Placental pericyte (primary cell): Measurements from ENCODE around the gene SLAMF9. TPM values are rescaled to one million over a fixed set of nuclear protein-coding genes. Genes with fewer than 3 reads are reported as not detected.

Experiments used
- total RNA-seq: library from RNA; depleted of rRNA; stranded (reverse); fragments of >200 nt; gene quantifications from 2 replicates; pipeline ENCODE4 v1.2.3, GENCODE V29; 2012

The SLAMF9 gene
- total RNA-seq: not detected in 2 replicates

DNA sequence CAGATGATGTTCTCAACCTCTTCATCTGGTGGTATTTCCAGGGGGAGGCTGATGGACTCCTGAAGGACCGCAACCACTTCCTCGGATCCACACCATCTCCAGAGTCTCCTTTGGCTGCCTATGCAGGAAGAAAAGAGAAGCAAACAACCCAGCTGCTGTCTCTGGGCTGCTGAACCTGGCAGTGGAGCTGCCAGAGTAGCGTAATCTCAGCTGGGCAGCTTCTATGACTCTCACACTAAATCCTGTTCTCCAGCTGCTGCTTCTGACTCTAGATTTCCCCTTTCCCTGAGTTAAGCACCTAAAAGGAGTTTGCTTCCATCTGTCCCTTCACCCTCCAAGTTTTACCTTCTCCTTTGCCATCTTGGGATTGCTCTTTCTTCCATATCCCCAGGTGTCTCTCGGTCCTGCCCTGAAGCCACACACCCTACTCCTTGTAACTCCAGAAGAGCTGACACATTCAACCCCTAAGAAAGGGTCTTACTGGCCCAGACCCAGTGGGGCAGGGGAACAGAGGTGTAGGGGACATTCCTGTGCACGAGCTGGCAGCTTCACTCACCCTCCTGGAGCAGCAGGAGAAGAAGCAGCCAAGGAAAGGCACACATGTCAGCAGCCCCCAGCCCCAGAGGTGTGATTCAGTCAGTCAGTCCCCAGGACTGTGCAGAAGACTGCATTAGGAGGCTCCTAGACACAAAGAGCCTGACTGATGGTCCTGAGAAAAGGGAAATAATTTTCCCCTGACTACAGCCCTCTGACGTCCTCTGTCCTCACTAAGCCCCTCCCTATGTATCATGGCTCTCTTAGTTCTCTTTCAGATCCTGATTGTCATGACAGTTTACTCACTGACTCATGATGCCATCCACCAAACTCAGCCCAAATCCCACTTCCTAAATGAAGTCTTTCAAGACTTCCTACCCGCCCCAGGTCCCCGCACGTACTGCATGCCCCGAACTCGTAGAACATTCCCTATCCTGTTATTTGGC is at the start of gene SLAMF9:
Gene SLAMF9, minus strand, starts transcription at position 702 of the 980 bp plus-strand sequence. Its CDS starts 100 bp downstream, at position 602.

DNA sequence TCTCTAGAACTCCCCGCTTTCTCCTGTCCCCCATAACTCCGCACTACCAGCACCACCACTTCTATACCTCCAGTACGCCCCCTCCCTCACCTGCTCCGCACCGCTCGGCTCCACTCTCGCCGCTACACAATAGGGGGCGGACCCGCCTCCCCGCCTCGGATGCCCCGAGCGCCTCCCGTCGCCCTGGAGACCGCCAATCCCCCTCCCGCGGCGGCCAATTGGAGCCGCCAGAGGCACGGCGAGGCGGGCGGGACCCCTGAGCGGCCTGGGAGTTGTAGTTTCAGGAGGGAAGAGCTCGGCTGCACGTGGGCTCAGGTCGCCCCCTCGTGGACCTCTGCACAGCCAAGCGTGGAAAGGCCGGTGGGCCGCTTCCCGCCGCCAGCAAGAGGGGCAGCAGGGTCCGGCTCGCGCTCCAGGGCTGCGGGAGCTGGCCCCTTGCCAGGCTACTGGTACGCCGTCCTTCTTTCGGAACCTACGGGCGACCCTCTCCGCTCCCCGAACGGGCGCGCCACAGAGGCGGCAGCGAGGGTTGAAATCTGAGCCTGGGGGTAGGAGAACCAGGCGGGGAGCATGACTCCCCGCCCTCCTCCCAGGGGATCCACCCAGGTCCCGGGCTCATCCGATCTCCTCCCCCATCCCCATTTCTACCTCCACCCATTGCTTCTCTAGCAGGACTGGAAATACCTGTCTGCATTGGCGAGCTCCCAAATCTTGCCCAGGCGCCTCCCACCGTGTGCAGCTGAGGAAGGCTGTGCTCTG is 8.4 kb downstream of the SLAMF9 start, which contains the start of gene IGSF9:
Gene IGSF9, minus strand, starts transcription at position 131 of the 759 bp plus-strand sequence. CDS start 2,159 bp downstream, outside the sequence.

DNA sequence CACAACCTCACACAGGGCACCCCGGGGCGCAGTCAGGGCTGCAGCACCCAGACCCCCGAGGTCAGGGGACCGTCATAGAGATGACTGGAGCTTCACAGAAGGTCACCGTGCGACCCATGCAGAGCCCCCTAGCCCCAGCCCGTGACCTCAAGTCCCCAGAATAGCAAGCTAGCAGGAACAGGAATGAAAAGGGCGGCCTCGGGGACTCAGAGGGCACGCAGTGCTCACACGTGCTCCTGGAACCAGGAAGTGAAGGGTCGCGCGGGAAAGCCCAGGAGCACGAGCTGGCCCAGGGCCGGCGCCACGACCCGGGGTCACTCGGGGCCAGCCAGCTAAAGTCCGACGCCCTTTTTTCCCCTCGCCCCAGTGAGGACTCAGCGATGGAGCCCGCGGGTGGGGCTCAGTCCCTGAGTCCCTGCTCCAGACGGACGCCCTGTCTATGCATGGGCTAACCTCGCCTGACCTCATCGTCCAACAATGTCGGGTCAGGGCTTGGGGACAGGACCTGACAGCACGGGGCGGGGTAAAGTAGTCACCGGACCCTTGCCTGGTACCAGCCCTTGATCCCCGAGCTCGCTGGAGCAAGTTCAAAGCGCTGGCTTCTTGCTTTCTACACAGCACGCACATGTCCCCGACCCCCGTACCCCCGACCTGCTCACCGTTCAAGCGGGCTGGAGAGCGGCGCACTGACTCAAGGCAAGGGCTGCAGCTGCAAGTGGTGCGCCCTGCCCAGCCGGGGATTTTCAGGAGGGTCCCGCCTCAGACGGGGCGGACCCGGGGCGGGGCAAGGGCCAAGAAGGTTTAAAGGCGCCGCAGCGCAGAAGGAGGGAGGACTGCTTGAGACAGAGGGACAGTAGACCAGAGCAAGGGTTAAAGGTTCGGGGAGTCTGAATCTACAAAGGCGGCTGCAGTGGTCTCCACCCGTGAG is 29.0 kb downstream of the SLAMF9 start, which contains the start of gene TAGLN2:
Gene TAGLN2, minus strand, starts transcription at position 717 of the 928 bp plus-strand sequence. CDS start 4,998 bp downstream, outside the sequence.

Other genes with a start within 250 kb of the SLAMF9 start
- gene CRP, start 239.6 kb downstream of the SLAMF9 start, total RNA-seq: not detected in 2 replicates
- gene DUSP23, start 173.3 kb downstream of the SLAMF9 start, total RNA-seq: 0.88 and 11.3 TPM in 2 replicates
- gene FCRL6, start 151.9 kb downstream of the SLAMF9 start, total RNA-seq: not detected in 2 replicates
- gene SLAMF8, start 127.4 kb downstream of the SLAMF9 start, total RNA-seq: 0.72 TPM in 1 of 2 replicates, not detected in the other
- gene VSIG8, start 91.6 kb downstream of the SLAMF9 start, total RNA-seq: 0.22 and 0.43 TPM in 2 replicates
- 0.44 and 1.3 TPM in 2 replicates for gene CFAP45, start 54.1 kb downstream of the SLAMF9 start, total RNA-seq
- gene TAGLN2, start 28.7 kb downstream of the SLAMF9 start, total RNA-seq: 228 and 615 TPM in 2 replicates
- gene IGSF9, start 8.6 kb downstream of the SLAMF9 start, total RNA-seq: not detected in 2 replicates
- 3.7 and 7.2 TPM in 2 replicates for gene PIGM, start 77.8 kb upstream of the SLAMF9 start, total RNA-seq
- not detected in 2 replicates for gene KCNJ10, start 115.9 kb upstream of the SLAMF9 start, total RNA-seq
- not detected in 2 replicates for gene KCNJ9, start 127.3 kb upstream of the SLAMF9 start, total RNA-seq
- 18.6 and 24.9 TPM in 2 replicates for gene IGSF8, start 144.4 kb upstream of the SLAMF9 start, total RNA-seq
- gene ATP1A2, start 161.5 kb upstream of the SLAMF9 start, total RNA-seq: under 0.01 TPM in 1 of 2 replicates, not detected in the other
- gene ATP1A4, start 197.4 kb upstream of the SLAMF9 start, total RNA-seq: not detected in 2 replicates
- 0.14 TPM in 1 of 2 replicates, not detected in the other for gene CASQ1, start 236.3 kb upstream of the SLAMF9 start, total RNA-seq